Breast epithelium (tissue), 3 donors: Measurements from ENCODE around the gene UNK.

Experiments
- POLR2A ChIP-seq: fragments of 450-650 bp; IDR thresholded peaks from one replicate; pipeline ENCODE4 v1.6.1; 2016; ENCODE audit warnings: antibody characterized with exemption, mild to moderate bottlenecking, moderate library complexity
- POLR2AphosphoS5 ChIP-seq, 3 donors: sonication (generic); formaldehyde crosslinking; IDR thresholded peaks; one replicate each; pipeline ENCODE4 v1.6.1; 2017; ENCODE audit warnings: antibody characterized with exemption in 3 of 3
- TF ChIP-seq, protein P1 (sequence below), 3 donors: fragments of 450-650 bp; IDR thresholded peaks; one replicate each; pipeline ENCODE4 v1.5.1; 2016 to 2017; ENCODE audit warnings: antibody characterized with exemption in 3 of 3, mild to moderate bottlenecking in 3 of 3, moderate library complexity in 3 of 3

DNA sequence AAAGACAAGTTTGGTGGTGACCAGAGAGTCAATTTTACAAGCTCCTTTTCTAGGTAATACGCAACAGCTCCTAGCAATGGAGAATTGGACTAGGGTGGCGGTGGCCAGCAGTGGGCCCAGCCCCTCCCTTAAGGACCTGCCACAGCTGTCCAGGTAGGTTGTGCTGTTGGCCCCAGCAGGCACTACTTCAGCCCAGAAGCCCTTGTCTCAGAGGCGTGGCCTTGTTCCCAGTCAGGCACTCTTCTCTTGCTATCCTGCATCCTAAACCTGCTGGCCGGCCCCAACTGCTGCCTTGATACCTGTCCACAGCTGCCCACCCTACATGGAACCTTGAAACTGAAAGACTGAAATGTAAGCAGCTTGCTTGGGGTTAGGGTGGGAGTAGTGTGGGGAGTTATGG lies 18.6 kb upstream of the UNK start:
- no peak for TF ChIP-seq POLR2A
- TF ChIP-seq, protein P1, sequence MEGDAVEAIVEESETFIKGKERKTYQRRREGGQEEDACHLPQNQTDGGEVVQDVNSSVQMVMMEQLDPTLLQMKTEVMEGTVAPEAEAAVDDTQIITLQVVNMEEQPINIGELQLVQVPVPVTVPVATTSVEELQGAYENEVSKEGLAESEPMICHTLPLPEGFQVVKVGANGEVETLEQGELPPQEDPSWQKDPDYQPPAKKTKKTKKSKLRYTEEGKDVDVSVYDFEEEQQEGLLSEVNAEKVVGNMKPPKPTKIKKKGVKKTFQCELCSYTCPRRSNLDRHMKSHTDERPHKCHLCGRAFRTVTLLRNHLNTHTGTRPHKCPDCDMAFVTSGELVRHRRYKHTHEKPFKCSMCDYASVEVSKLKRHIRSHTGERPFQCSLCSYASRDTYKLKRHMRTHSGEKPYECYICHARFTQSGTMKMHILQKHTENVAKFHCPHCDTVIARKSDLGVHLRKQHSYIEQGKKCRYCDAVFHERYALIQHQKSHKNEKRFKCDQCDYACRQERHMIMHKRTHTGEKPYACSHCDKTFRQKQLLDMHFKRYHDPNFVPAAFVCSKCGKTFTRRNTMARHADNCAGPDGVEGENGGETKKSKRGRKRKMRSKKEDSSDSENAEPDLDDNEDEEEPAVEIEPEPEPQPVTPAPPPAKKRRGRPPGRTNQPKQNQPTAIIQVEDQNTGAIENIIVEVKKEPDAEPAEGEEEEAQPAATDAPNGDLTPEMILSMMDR (IDR thresholded peaks at IDR 0.05): no peak
- no peak for TF ChIP-seq POLR2AphosphoS5 (IDR thresholded peaks at IDR 0.05)
